Measurements from ENCODE around the gene IKZF5.

The IKZF5 gene

DNA sequence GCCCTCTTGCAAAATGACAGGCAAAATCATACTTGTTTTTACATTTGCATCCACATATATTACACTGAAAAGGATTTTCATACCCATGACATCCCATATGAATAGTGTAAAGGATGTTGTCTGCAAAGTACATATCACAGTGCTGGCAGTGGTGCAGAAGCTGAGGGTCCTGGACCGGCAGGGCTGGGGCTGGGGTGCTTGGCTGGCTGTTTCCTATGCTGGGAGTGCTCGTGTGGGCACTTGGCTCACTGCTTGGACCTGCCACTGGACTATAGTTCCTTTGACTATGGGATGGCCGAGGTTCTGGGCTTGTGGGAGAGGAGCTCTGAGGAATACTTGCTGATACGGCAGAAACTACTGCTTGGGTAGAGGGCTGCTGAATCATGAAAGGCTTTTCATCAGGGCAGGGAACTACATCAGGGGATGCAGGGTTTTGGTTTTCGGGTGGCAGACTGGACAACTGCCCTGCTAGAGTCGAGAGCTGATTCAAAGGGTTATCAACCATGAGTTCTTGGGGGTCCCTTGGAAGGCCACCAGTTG is 14.7 kb downstream of the IKZF5 start:
- TF ChIP-seq, protein P1, sequence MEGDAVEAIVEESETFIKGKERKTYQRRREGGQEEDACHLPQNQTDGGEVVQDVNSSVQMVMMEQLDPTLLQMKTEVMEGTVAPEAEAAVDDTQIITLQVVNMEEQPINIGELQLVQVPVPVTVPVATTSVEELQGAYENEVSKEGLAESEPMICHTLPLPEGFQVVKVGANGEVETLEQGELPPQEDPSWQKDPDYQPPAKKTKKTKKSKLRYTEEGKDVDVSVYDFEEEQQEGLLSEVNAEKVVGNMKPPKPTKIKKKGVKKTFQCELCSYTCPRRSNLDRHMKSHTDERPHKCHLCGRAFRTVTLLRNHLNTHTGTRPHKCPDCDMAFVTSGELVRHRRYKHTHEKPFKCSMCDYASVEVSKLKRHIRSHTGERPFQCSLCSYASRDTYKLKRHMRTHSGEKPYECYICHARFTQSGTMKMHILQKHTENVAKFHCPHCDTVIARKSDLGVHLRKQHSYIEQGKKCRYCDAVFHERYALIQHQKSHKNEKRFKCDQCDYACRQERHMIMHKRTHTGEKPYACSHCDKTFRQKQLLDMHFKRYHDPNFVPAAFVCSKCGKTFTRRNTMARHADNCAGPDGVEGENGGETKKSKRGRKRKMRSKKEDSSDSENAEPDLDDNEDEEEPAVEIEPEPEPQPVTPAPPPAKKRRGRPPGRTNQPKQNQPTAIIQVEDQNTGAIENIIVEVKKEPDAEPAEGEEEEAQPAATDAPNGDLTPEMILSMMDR (conservative IDR thresholded peaks at IDR 0.05; ENCODE audit: low read length), result no peak
- DNase-seq (ENCODE audit: low read depth), result no peak
- H3K4me3 ChIP-seq (ENCODE audit: low read length), result no peak overlapping the region

DNA sequence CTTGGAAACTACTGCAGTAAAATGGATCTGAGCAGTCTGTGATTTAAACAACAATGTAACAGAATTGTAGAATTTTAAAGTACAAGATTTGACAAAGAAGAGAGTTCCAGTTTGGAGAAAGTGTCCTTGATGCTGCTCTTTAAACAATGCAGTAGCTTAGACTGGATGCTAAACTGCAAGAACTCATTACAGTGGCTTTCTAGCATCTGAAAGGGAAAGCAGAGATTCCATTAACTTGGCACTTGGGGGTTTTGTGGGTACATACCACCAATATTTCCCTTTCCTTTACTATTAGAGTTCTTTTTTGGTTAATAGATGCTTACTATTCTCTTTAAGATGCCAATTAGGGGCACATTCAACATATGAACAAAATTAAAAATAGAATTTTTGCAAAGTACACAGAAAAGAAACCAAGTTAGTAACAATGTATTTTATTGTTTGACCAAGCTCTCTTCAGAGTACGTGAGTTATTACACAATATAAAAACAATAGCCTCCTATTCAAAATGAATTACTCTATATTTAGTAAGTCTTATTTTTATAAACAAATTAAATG is 16.5 kb downstream of the IKZF5 start:
- H3K4me3 ChIP-seq (ENCODE audit: low read length), result no peak overlapping the region
- DNase-seq (ENCODE audit: low read depth), result no peak
- TF ChIP-seq, protein P1 (conservative IDR thresholded peaks at IDR 0.05; ENCODE audit: low read length), result no peak

DNA sequence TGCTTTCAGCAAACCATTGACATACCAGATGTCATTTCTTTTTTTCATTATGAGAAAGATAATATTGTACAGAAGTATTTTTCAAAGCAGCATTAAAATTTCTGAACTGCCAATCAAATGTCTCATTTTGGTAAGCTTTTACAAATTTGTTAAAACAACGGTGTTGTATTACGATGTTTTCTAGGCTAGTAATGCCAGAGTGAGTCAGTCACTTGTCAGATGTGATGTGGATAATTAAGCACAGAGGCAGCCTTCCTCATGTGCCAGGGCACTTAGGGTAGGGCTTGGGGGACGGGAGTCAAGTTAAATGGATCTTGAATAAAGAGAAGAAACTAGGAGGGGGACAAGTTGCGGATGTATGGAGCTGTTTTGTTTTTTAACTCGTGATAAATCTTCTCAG is 18.3 kb downstream of the IKZF5 start:
- DNase-seq (ENCODE audit: low read depth), result no peak
- no peak overlapping the region for H3K4me3 ChIP-seq (ENCODE audit: low read length)

DNA sequence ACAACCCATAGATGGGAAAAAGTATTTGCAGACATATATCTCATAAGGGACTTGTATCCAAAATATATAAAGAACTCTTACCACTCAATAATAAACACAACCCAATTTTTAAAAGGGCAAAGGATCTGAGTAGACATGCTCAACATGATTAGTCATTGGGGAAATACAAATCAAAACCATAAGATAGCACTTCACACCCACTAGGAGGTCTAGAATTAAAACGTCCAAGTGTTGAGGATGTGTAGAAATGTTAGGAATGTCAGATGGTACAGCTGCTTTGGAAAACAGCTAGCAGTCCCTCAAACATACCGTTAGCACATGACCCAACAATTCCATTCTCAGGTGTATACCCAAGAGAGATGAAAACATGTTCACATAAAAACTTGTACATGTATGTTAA is 20.1 kb downstream of the IKZF5 start:
- H3K4me3 ChIP-seq (ENCODE audit: low read length), result no peak overlapping the region
- peak; percentile 34 for DNase-seq (ENCODE audit: low read depth)
- TF ChIP-seq, protein P1 (conservative IDR thresholded peaks at IDR 0.05; ENCODE audit: low read length), result no peak

More for the DNA sequence above, 18.3 kb downstream of the IKZF5 start:
- TF ChIP-seq, protein P1 (conservative IDR thresholded peaks at IDR 0.05; ENCODE audit: low read length), result no peak

DNA sequence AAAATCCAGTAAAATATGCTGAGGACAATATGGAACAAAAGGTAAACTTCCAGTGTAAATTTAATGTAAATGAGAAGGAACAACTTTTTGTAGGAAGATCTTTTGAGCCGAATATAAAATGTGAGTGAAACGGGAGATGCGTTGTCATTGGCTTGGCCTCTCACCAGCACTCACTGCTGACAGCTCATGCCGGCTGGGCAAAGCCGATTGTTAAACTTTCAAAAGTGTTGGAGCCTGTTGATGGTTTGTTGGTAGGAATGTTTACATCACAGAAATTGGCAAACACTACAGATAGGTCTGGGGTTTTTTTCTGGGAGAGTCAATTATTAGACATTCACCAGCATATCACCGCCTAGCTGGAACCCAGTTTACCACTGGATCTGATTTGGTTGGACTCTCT is 22.3 kb downstream of the IKZF5 start:
- DNase-seq (ENCODE audit: low read depth), result no peak
- TF ChIP-seq, protein P1 (conservative IDR thresholded peaks at IDR 0.05; ENCODE audit: low read length), result no peak
- H3K4me3 ChIP-seq (ENCODE audit: low read length), result no peak overlapping the region

DNA sequence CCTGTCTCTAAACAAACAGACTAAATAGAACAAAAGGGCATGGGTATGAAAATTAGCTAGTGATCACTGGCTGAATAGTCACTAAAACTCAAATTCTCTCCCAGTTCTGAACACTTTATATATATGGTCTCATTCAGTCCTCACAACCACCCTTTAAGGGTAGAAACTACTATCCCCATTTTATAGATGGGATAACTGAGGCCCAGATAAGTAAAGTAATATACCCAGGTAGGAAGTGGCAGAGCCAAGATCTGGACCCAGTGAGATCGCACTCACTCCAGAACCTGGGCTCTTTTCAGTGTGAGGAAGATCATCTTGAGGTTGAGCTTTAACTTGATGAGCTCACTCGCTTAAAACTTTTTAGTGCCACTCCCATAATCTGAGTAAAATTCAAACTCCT is 23.9 kb downstream of the IKZF5 start:
- DNase-seq (ENCODE audit: low read depth), result no peak
- TF ChIP-seq, protein P1 (conservative IDR thresholded peaks at IDR 0.05; ENCODE audit: low read length), result no peak
- H3K4me3 ChIP-seq (ENCODE audit: low read length), result no peak overlapping the region

DNA sequence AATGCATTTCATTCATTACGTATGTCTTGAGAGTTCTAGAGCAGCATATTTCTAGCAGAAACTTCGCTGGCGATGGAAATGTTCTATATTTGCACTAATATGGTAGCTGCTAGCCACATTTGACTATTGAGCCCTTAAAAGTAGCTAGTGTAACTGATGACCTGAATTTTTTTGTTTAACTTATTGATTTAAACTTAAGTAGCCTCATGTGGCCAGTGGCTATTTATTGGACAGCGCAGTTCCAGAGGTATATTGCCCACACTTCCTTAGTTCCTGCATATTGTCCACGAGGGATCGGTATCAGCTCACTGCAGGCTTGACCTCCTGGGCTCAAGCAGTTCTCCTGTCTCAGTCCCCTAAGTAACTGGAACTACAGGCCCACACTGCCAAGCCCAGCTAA is 24.7 kb downstream of the IKZF5 start:
- DNase-seq (ENCODE audit: low read depth), result no peak
- TF ChIP-seq, protein P1 (conservative IDR thresholded peaks at IDR 0.05; ENCODE audit: low read length), result no peak
- H3K4me3 ChIP-seq (ENCODE audit: low read length), result no peak overlapping the region

All from AG10803 (cell line).